ENCODE data around the gene SLCO1C1. TPM values are rescaled to one million over a fixed set of nuclear protein-coding genes. Genes with fewer than 3 reads are reported as not detected.

SLCO1C1 gene
- total and polyA plus RNA-seq, 2 of the 4 experiments (the other 2 are of a cell fraction) = not detected

GRCh38 chr12:20718294-20718693 lies 23.2 kb downstream of the SLCO1C1 start:
- Histone ChIP-seq H4K5ac (ENCODE audit: low read depth, low read length) (no peak overlapping the region), H3K23ac (ENCODE audit: low read depth, low read length) (no peak overlapping the region), H2BK15ac (ENCODE audit: low read depth, low read length) (no peak overlapping the region), H2BK120ac (ENCODE audit: low read depth, low read length) (no peak overlapping the region), H2AK5ac (ENCODE audit: low read depth, low read length) (no peak overlapping the region), H3K36me3 (ENCODE audit: control insufficient read depth, insufficient read depth, low read length) (no peaks in the 10 kb centered on the region), H4K20me1 (ENCODE audit: insufficient read depth, low read length) (no peaks in the 10 kb centered on the region), H3K4ac (ENCODE audit: low read depth, low read length) (no peak overlapping the region), H4K8ac (ENCODE audit: low read depth in 2 of 2, low read length in 2 of 2) (no peak overlapping the region), H4K91ac (ENCODE audit: insufficient read depth, low read depth, low read length) (no peak overlapping the region), H3K4me1 (ENCODE audit: control insufficient read depth, insufficient read depth, low read length) (no peaks in the 10 kb centered on the region), H3K4me3 (ENCODE audit: insufficient read depth, low read depth, low read length) (no peak overlapping the region), H3K4me2 (ENCODE audit: low read depth, low read length) (no peak overlapping the region), H3K79me1 (ENCODE audit: low read depth in 1 of 2, low read length in 2 of 2) (no peaks in the 10 kb centered on the region), H2BK20ac (ENCODE audit: low read depth, low read length) (no peak overlapping the region), H3K9me1 (ENCODE audit: insufficient read depth, low read length) (no peaks in the 10 kb centered on the region), H3K56ac (ENCODE audit: extremely low read depth, insufficient read depth, low read length) (no peak overlapping the region), H3K9me3 (ENCODE audit: control insufficient read depth, insufficient read depth, low read length) (no peaks in the 10 kb centered on the region), H3K27ac (ENCODE audit: insufficient read depth, low read length) (no peak overlapping the region), H3K18ac (ENCODE audit: low read depth, low read length) (no peak overlapping the region), H3K27me3 (ENCODE audit: control insufficient read depth, insufficient read depth, low read length) (no peaks in the 10 kb centered on the region), H2AK9ac (replicated peaks; ENCODE audit: low read depth, low read length, poor library complexity) (no peak overlapping the region), H2AFZ (replicated peaks; ENCODE audit: low read length, poor library complexity) (no peak overlapping the region), H3K9ac (ENCODE audit: low read depth, low read length) (no peak overlapping the region), H2BK5ac (ENCODE audit: low read depth, low read length, poor library complexity, severe bottlenecking) (no peak overlapping the region), H3K14ac (replicated peaks; ENCODE audit: low read depth, low read length) (no peak overlapping the region)
- ChIA-PET POLR2A (ENCODE audit: unreplicated experiment) (no interaction called here), CTCF (no interaction called here)
- in situ Hi-C loops (cut with MboI; ENCODE audit: low sequenced_read_pairs) (no loop called here), dilution Hi-C loops (cut with HindIII; ENCODE audit: low sequenced_read_pairs, unreplicated experiment) (no loop called here), intact Hi-C loops (cut with micrococcal nuclease) (no loop called here)
- BruUV-seq (replicated peaks) = no TSS peak
- DNase-seq = no peak
- no peak for TF ChIP-seq RCOR1 (IDR thresholded peaks at IDR 0.05; ENCODE audit: insufficient replicate concordance, low read length)
- TF ChIP-seq MAFK (IDR thresholded peaks at IDR 0.05; ENCODE audit: low read depth, low read length) = 0 out of 2 replicates have a peak, but pooled peaks have one; percentile 49
- no CpG with 5 or more reads among the region's 4 CpGs for WGBS, 2 experiments (ENCODE audit: extremely low coverage in 2 of 2, insufficient read length in 1 of 2)
- ATAC-seq (ENCODE audit: low read depth) = no peak

Measured in IMR-90 (cell line).